Liver (tissue), 9 donors: Measurements from ENCODE around the gene PRPF31. TPM values are rescaled to one million over a fixed set of nuclear protein-coding genes. Genes with fewer than 3 reads are reported as not detected.

ENCODE experiments used
- DNase-seq: peaks from one replicate; pipeline ENCODE4 v3.0.0-alpha.2; 2017; ENCODE audit warnings: low spot score
- H3K27ac ChIP-seq, 2 donors: one replicate each; pipeline ENCODE4 v1.7.0; 2013; ENCODE audit warnings: inconsistent platforms in 2 of 2, low read length in 2 of 2, control low read depth in 1 of 2, low read depth in 1 of 2, mild to moderate bottlenecking in 1 of 2
- H3K27me3 ChIP-seq, 4 donors: one replicate each; pipeline versions ENCODE4 v1.6.1 to v1.7.0; 2013; ENCODE audit warnings: low read length in 3 of 4, inconsistent platforms in 1 of 4, mild to moderate bottlenecking in 1 of 4, moderate library complexity in 1 of 4; ENCODE audit not compliant: control insufficient read depth in 4 of 4, insufficient read depth in 4 of 4
- H3K36me3 ChIP-seq, 4 donors: one replicate each; pipeline versions ENCODE4 v1.6.1 to v1.7.0; 2013; ENCODE audit warnings: low read length in 3 of 4, mild to moderate bottlenecking in 3 of 4, low read depth in 1 of 4, moderate library complexity in 1 of 4; ENCODE audit not compliant: control insufficient read depth in 4 of 4, insufficient read depth in 3 of 4
- H3K4me1 ChIP-seq, 4 donors: one replicate each; pipeline versions ENCODE4 v1.6.1 to v1.7.0; 2013; ENCODE audit warnings: low read length in 3 of 4, mild to moderate bottlenecking in 3 of 4, moderate library complexity in 1 of 4; ENCODE audit not compliant: control insufficient read depth in 4 of 4, insufficient read depth in 4 of 4
- H3K4me3 ChIP-seq, 3 donors: one replicate each; pipeline versions ENCODE4 v1.6.1 to v1.7.0; 2013; ENCODE audit warnings: low read length in 3 of 3, control low read depth in 1 of 3, low read depth in 1 of 3, mild to moderate bottlenecking in 1 of 3
- H3K9ac ChIP-seq, 2 donors: one replicate each; pipeline ENCODE4 v1.7.0; 2013; ENCODE audit warnings: low read length in 2 of 2, mild to moderate bottlenecking in 2 of 2, moderate library complexity in 2 of 2, control low read depth in 1 of 2, low read depth in 1 of 2
- H3K9me3 ChIP-seq, 4 donors: one replicate each; pipeline versions ENCODE4 v1.6.1 to v1.7.0; 2013; ENCODE audit warnings: low read length in 3 of 4; ENCODE audit not compliant: control insufficient read depth in 4 of 4
- CTCF ChIP-seq: fragments of 150-350 bp; IDR thresholded peaks from 2 replicates; pipeline ENCODE4 v1.5.1; 2017; ENCODE audit warnings: improper control_type of control experiment, low read depth, low read length; ENCODE audit not compliant: missing input control
- EGR1 ChIP-seq, 2 donors: IDR thresholded peaks; 2 replicates each; pipeline ENCODE4 v1.6.1; 2016 to 2018; ENCODE audit warnings: antibody characterized with exemption in 2 of 2, low read depth in 2 of 2
- FOXA1 ChIP-seq: IDR thresholded peaks from 2 replicates; pipeline ENCODE4 v1.6.1; 2016; ENCODE audit warnings: antibody characterized with exemption
- FOXA2 ChIP-seq: IDR thresholded peaks from 2 replicates; pipeline ENCODE4 v1.6.1; 2016; ENCODE audit warnings: antibody characterized with exemption
- GABPA ChIP-seq, 2 donors: IDR thresholded peaks in 1 of 2; conservative IDR thresholded peaks in 1 of 2; 2 replicates each; pipeline ENCODE4 v1.6.1; 2016; ENCODE audit warnings: antibody characterized with exemption in 2 of 2, mild to moderate bottlenecking in 1 of 2, moderate library complexity in 1 of 2
- HNF4G ChIP-seq: IDR thresholded peaks from 2 replicates; pipeline ENCODE4 v1.6.1; 2016; ENCODE audit warnings: antibody characterized with exemption
- JUND ChIP-seq, 2 donors: IDR thresholded peaks; 2 replicates each; pipeline ENCODE4 v1.6.1; 2016; ENCODE audit warnings: antibody characterized with exemption in 2 of 2
- MAX ChIP-seq: IDR thresholded peaks from 2 replicates; pipeline ENCODE4 v1.6.1; 2016; ENCODE audit warnings: antibody characterized with exemption
- NR2F2 ChIP-seq: IDR thresholded peaks from 2 replicates; pipeline ENCODE4 v1.6.1; 2016; ENCODE audit warnings: antibody characterized with exemption
- RAD21 ChIP-seq, 2 donors: IDR thresholded peaks; 2 replicates each; pipeline ENCODE4 v1.6.1; 2016; ENCODE audit warnings: antibody characterized with exemption in 2 of 2, mild to moderate bottlenecking in 2 of 2
- RXRA ChIP-seq, 2 donors: IDR thresholded peaks; 2 replicates each; pipeline ENCODE4 v1.6.1; 2017 to 2018; ENCODE audit warnings: antibody characterized with exemption in 2 of 2, mild to moderate bottlenecking in 1 of 2
- SP1 ChIP-seq: IDR thresholded peaks from 2 replicates; pipeline ENCODE4 v1.6.1; 2018; ENCODE audit warnings: antibody characterized with exemption, mild to moderate bottlenecking
- TAF1 ChIP-seq: conservative IDR thresholded peaks from 2 replicates; pipeline ENCODE4 v1.6.1; 2016; ENCODE audit warnings: antibody characterized with exemption, mild to moderate bottlenecking
- YY1 ChIP-seq: IDR thresholded peaks from 2 replicates; pipeline ENCODE4 v1.6.1; 2016; ENCODE audit warnings: antibody characterized with exemption, mild to moderate bottlenecking
- WGBS: extraction: QIAGEN DNeasy Blood & Tissue Kit; methylation state at CpG from one replicate; pipeline ENCODE4 v1.1.7; 2013; 5-methylcytosine and 5-hydroxymethylcytosine counted together
- polyA plus RNA-seq, 2 donors: library from polyadenylated mRNA; stranded (reverse) in 1 of 2; unstranded in 1 of 2; fragments of 200-250 nt in 1 of 2; fragments of >200 nt in 1 of 2; fragmentation: Nextera tagmentation in 1 of 2; extraction: Ambion mirVana in 1 of 2; gene quantifications; one replicate each; pipeline versions ENCODE4 v1.2.1 to v1.2.3, GENCODE V29; 2013 to 2015
- total RNA-seq, 2 donors: library from RNA; depleted of rRNA; stranded (reverse); fragments of >200 nt; gene quantifications; one replicate each; pipeline ENCODE4 v1.2.3, GENCODE V29; 2014
- TF ChIP-seq, protein P1 (sequence below): IDR thresholded peaks from 2 replicates; pipeline ENCODE4 v1.6.1; 2016; ENCODE audit warnings: antibody characterized with exemption
- TF ChIP-seq, protein P2 (sequence below): IDR thresholded peaks from 2 replicates; pipeline ENCODE4 v1.6.1; 2016; ENCODE audit warnings: antibody characterized with exemption, mild to moderate bottlenecking
- TF ChIP-seq, protein P3 (sequence below): IDR thresholded peaks from 2 replicates; pipeline ENCODE4 v1.6.1; 2016; ENCODE audit warnings: antibody characterized with exemption
- donor health status: healthy.
- donor health status: healthy.
- donor health status: healthy.
- donor health status: healthy.
- donor health status: healthy.

PRPF31 gene
- total and polyA plus RNA-seq, 4 donors, result 23.8 to 33.0 (median 28.7) TPM

- Histone ChIP-seq H3K9me3 (no peaks in the 10 kb centered on the region), H3K9ac (no peak overlapping the region), H3K4me1 (no peaks in the 10 kb centered on the region), H3K4me3 (no peak overlapping the region), H3K27ac (no peak overlapping the region), H3K36me3 (peaks cover 36 to 94% (median 60%) of the 10 kb centered on the region in 4 donors), H3K27me3 (no peaks in the 10 kb centered on the region)
- no peak for TF ChIP-seq RXRA (IDR thresholded peaks at IDR 0.05)
- TF ChIP-seq YY1, result no peak
- TF ChIP-seq EGR1 (IDR thresholded peaks at IDR 0.05; ENCODE audit: low read depth in 2 of 2), result no peak
- no peak for TF ChIP-seq MAX
- TF ChIP-seq, protein P1, sequence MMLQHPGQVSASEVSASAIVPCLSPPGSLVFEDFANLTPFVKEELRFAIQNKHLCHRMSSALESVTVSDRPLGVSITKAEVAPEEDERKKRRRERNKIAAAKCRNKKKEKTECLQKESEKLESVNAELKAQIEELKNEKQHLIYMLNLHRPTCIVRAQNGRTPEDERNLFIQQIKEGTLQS, result no peak
- no peak for TF ChIP-seq HNF4G
- TF ChIP-seq FOXA2, result no peak
- no peak for TF ChIP-seq FOXA1
- TF ChIP-seq, protein P2, sequence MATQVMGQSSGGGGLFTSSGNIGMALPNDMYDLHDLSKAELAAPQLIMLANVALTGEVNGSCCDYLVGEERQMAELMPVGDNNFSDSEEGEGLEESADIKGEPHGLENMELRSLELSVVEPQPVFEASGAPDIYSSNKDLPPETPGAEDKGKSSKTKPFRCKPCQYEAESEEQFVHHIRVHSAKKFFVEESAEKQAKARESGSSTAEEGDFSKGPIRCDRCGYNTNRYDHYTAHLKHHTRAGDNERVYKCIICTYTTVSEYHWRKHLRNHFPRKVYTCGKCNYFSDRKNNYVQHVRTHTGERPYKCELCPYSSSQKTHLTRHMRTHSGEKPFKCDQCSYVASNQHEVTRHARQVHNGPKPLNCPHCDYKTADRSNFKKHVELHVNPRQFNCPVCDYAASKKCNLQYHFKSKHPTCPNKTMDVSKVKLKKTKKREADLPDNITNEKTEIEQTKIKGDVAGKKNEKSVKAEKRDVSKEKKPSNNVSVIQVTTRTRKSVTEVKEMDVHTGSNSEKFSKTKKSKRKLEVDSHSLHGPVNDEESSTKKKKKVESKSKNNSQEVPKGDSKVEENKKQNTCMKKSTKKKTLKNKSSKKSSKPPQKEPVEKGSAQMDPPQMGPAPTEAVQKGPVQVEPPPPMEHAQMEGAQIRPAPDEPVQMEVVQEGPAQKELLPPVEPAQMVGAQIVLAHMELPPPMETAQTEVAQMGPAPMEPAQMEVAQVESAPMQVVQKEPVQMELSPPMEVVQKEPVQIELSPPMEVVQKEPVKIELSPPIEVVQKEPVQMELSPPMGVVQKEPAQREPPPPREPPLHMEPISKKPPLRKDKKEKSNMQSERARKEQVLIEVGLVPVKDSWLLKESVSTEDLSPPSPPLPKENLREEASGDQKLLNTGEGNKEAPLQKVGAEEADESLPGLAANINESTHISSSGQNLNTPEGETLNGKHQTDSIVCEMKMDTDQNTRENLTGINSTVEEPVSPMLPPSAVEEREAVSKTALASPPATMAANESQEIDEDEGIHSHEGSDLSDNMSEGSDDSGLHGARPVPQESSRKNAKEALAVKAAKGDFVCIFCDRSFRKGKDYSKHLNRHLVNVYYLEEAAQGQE, result no peak
- TF ChIP-seq GABPA (IDR thresholded peaks at IDR 0.05 in 1 of 2, conservative IDR thresholded peaks at IDR 0.05 in 1 of 2), result no peak
- TF ChIP-seq, protein P3, sequence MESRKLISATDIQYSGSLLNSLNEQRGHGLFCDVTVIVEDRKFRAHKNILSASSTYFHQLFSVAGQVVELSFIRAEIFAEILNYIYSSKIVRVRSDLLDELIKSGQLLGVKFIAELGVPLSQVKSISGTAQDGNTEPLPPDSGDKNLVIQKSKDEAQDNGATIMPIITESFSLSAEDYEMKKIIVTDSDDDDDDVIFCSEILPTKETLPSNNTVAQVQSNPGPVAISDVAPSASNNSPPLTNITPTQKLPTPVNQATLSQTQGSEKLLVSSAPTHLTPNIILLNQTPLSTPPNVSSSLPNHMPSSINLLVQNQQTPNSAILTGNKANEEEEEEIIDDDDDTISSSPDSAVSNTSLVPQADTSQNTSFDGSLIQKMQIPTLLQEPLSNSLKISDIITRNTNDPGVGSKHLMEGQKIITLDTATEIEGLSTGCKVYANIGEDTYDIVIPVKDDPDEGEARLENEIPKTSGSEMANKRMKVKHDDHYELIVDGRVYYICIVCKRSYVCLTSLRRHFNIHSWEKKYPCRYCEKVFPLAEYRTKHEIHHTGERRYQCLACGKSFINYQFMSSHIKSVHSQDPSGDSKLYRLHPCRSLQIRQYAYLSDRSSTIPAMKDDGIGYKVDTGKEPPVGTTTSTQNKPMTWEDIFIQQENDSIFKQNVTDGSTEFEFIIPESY, result no peak
- TF ChIP-seq JUND (IDR thresholded peaks at IDR 0.05), result no peak
- no peak for TF ChIP-seq NR2F2
- no peak for TF ChIP-seq CTCF
- TF ChIP-seq SP1, result no peak
- TF ChIP-seq TAF1, result no peak
- no peak for TF ChIP-seq RAD21 (IDR thresholded peaks at IDR 0.05)
- 94% methylated on average over 12 of the region's 12 CpGs for WGBS
- DNase-seq, result no peak
These were observed 36.7 kb downstream of the PRPF31 start for GRCh38 chr19:54152267-54152666.
